Hematopoietic multipotent progenitor cell treated with erythropoietin and hydrocortisone succinate and interleukin-3 and kit ligand, for 17 days (in vitro differentiated cells): ENCODE results near the gene AZU1.

Experiments used
- DNase-seq: peaks from one replicate; pipeline ENCODE4 v3.0.0-alpha.2; 2015; ENCODE audit warnings: low spot score

AZU1 gene

GRCh38 chr19:797528-798414 is 29.9 kb upstream of the AZU1 start:
- peak; percentile 87 for DNase-seq

- DNase-seq = peak; percentile 31
Observed at GRCh38 chr19:798415-799075, 29.1 kb upstream of the AZU1 start.

- DNase-seq = peak; percentile 35
Observed at GRCh38 chr19:799076-799881, 28.4 kb upstream of the AZU1 start.

GRCh38 chr19:800360-801029 is 27.1 kb upstream of the AZU1 start:
- DNase-seq = peak; percentile 23

GRCh38 chr19:801030-801860 is 26.4 kb upstream of the AZU1 start:
- peak; percentile 17 for DNase-seq

- no peak for DNase-seq
Observed at GRCh38 chr19:801861-802497, 25.7 kb upstream of the AZU1 start.

GRCh38 chr19:802498-803098 is 25.0 kb upstream of the AZU1 start:
- DNase-seq = no peak

- DNase-seq = no peak
Observed at GRCh38 chr19:803099-803561, 24.5 kb upstream of the AZU1 start.

GRCh38 chr19:803686-804418 is 23.8 kb upstream of the AZU1 start:
- DNase-seq = no peak

- no peak for DNase-seq
Observed at GRCh38 chr19:804419-805165, 23.0 kb upstream of the AZU1 start.

- no peak for DNase-seq
Observed at GRCh38 chr19:805166-805551, 22.5 kb upstream of the AZU1 start.

GRCh38 chr19:805600-806550 is 21.8 kb upstream of the AZU1 start:
- DNase-seq = no peak

- DNase-seq = no peak
Observed at GRCh38 chr19:806815-807421, 20.7 kb upstream of the AZU1 start.

GRCh38 chr19:807627-808422 is 19.8 kb upstream of the AZU1 start:
- no peak for DNase-seq

- DNase-seq = no peak
Observed at GRCh38 chr19:808423-808775, 19.2 kb upstream of the AZU1 start.
